Type B pancreatic cell (in vitro differentiated cells): ENCODE measurements around the gene KCNK15. TPM values are rescaled to one million over a fixed set of nuclear protein-coding genes. Genes with fewer than 3 reads are reported as not detected.

ENCODE experiments used
- DNase-seq: peaks from one replicate; pipeline ENCODE4 v3.0.0; 2021; ENCODE audit warnings: mixed read lengths; ENCODE audit not compliant: unreplicated experiment; ENCODE audit errors: extremely low spot score
- H3K27ac Mint-ChIP-seq: 2 replicates; pipeline ENCODE4 v1.8.0; 2021; ENCODE audit warnings: mild to moderate bottlenecking, mixed read lengths
- H3K27me3 Mint-ChIP-seq: 2 replicates; pipeline ENCODE4 v1.8.0; 2021; ENCODE audit warnings: mixed read lengths
- H3K36me3 Mint-ChIP-seq: 2 replicates; pipeline ENCODE4 v1.8.0; 2021; ENCODE audit warnings: mixed read lengths
- H3K4me1 Mint-ChIP-seq: one replicate; pipeline ENCODE4 v1.8.0; 2021; ENCODE audit warnings: mixed read lengths; ENCODE audit not compliant: unreplicated experiment
- H3K4me3 Mint-ChIP-seq: 2 replicates; pipeline ENCODE4 v1.8.0; 2021; ENCODE audit warnings: mild to moderate bottlenecking, mixed read lengths
- H3K9me3 Mint-ChIP-seq: 2 replicates; pipeline ENCODE4 v1.8.0; 2021; ENCODE audit warnings: mixed read lengths
- CTCF ChIP-seq: fragments of 200-600 bp; sonication (generic); conservative IDR thresholded peaks from 2 replicates; pipeline ENCODE4 v1.5.0; 2021; ENCODE audit warnings: antibody characterized with exemption, mild to moderate bottlenecking
- total RNA-seq: library from RNA; stranded (reverse); gene quantifications from 2 replicates; pipeline ENCODE4 v1.2.1, GENCODE V29; 2021; ENCODE audit warnings: low replicate concordance

The KCNK15 gene
- total RNA-seq, 1 donor from 2014 or later, result 0.36 TPM

GRCh38 chr20:44738813-44739477 is 6.7 kb upstream of the KCNK15 start:
- no peak for DNase-seq
- TF ChIP-seq CTCF, result no peak
- Mint-ChIP-seq H3K36me3 (peaks cover 4% of the 10 kb centered on the region), H3K4me1 (peaks cover 10% of the 10 kb centered on the region), H3K4me3 (no peak overlapping the region), H3K27ac (no peak overlapping the region), H3K9me3 (peaks cover 9% of the 10 kb centered on the region), H3K27me3 (peaks cover 35% of the 10 kb centered on the region)

GRCh38 chr20:44739942-44740341 is 5.7 kb upstream of the KCNK15 start:
- no peak overlapping the region for H3K4me3 Mint-ChIP-seq
- H3K4me1 Mint-ChIP-seq, result peaks cover 10% of the 10 kb centered on the region
- no peak for TF ChIP-seq CTCF
- H3K36me3 Mint-ChIP-seq, result peaks cover 4% of the 10 kb centered on the region
- peaks cover 45% of the 10 kb centered on the region for H3K27me3 Mint-ChIP-seq
- no peak for DNase-seq
- H3K27ac Mint-ChIP-seq, result no peak overlapping the region
- peaks cover 9% of the 10 kb centered on the region for H3K9me3 Mint-ChIP-seq

- Mint-ChIP-seq H3K27ac (no peak overlapping the region), H3K4me1 (peaks cover 13% of the 10 kb centered on the region), H3K4me3 (no peak overlapping the region), H3K9me3 (no peaks in the 10 kb centered on the region), H3K27me3 (peaks cover 61% of the 10 kb centered on the region), H3K36me3 (no peaks in the 10 kb centered on the region)
- TF ChIP-seq CTCF, result no peak
- DNase-seq, result no peak
These were observed 3.2 kb upstream of the KCNK15 start for GRCh38 chr20:44742304-44743079.

- H3K27ac Mint-ChIP-seq, result no peak overlapping the region
- no peaks in the 10 kb centered on the region for H3K9me3 Mint-ChIP-seq
- H3K36me3 Mint-ChIP-seq, result no peaks in the 10 kb centered on the region
- peaks cover 65% of the 10 kb centered on the region for H3K27me3 Mint-ChIP-seq
- peaks cover 14% of the 10 kb centered on the region for H3K4me1 Mint-ChIP-seq
- no peak for TF ChIP-seq CTCF
- DNase-seq, result no peak
- no peak overlapping the region for H3K4me3 Mint-ChIP-seq
These were observed 2.5 kb upstream of the KCNK15 start for GRCh38 chr20:44743080-44743701.

GRCh38 chr20:44743916-44744655 is 1.6 kb upstream of the KCNK15 start:
- Mint-ChIP-seq H3K36me3 (no peaks in the 10 kb centered on the region), H3K27me3 (peaks cover 65% of the 10 kb centered on the region), H3K9me3 (no peaks in the 10 kb centered on the region), H3K4me1 (peaks cover 14% of the 10 kb centered on the region), H3K4me3 (no peak overlapping the region), H3K27ac (no peak overlapping the region)
- TF ChIP-seq CTCF, result no peak
- DNase-seq, result no peak
